ENCODE results near the gene CLDN22. TPM values are rescaled to one million over a fixed set of nuclear protein-coding genes. Genes with fewer than 3 reads are reported as not detected.

CLDN22 gene
- total RNA-seq, 1 experiment from 2014 or later: not detected

- Histone ChIP-seq H3K4me2 (ENCODE audit: low read length) (no peak overlapping the region), H3K79me2 (ENCODE audit: insufficient read depth, low read length) (no peaks in the 10 kb centered on the region), H3K9me3 (ENCODE audit: control insufficient read depth in 1 of 2, insufficient read depth in 1 of 2, low read depth in 1 of 2, low read length in 2 of 2) (no peaks in the 10 kb centered on the region), H3K4me3 (replicated peaks in 1 of 2; ENCODE audit: low read depth in 1 of 2, low read length in 2 of 2) (no peak overlapping the region), H3K4me1 (ENCODE audit: control insufficient read depth in 1 of 2, insufficient read depth in 2 of 2, low read length in 2 of 2) (peaks cover 0 to 12% of the 10 kb centered on the region in 2 experiments; a peak in 1 of 4 replicates), H4K20me1 (ENCODE audit: insufficient read depth) (no peaks in the 10 kb centered on the region), H3K36me3 (ENCODE audit: control insufficient read depth in 1 of 2, insufficient read depth in 2 of 2, low read length in 2 of 2) (no peaks in the 10 kb centered on the region), H3K9ac (ENCODE audit: low read length) (no peak overlapping the region), H3K9me2 (ENCODE audit: insufficient read depth) (no peaks in the 10 kb centered on the region), H2AFZ (ENCODE audit: low read depth, low read length, poor library complexity, severe bottlenecking) (no peak overlapping the region), H3K27me3 (ENCODE audit: insufficient read depth, low read length) (no peaks in the 10 kb centered on the region), H3K27ac (ENCODE audit: low read depth, low read length) (no peak overlapping the region)
- TF ChIP-seq ATF3 (IDR thresholded peaks at IDR 0.05) (no peak), ZFX (IDR thresholded peaks at IDR 0.05) (no peak), CEBPB (IDR thresholded peaks at IDR 0.05; ENCODE audit: low read depth) (no peak)
- ChIA-PET CTCF (no interaction called here), RAD21 (ENCODE audit: low non-redundant PET in 1 of 2, low total read pairs in 2 of 2, uncharacterized antibody in 2 of 2, unreplicated experiment in 2 of 2) (no interaction called here), POLR2A (no interaction called here)
- intact Hi-C loops (cut with micrococcal nuclease): no loop called here
- DNase-seq (ENCODE audit: low read depth, low spot score) (no peak), ATAC-seq (no peak)
- no TSS peak for BruUV-seq (replicated peaks)
Observed at GRCh38 chr4:183299464-183299863, 20.6 kb downstream of the CLDN22 start.

GRCh38 chr4:183297675-183298074 is 22.4 kb downstream of the CLDN22 start:
- H3K27me3 ChIP-seq (ENCODE audit: insufficient read depth, low read length): no peaks in the 10 kb centered on the region
- H2AFZ ChIP-seq (ENCODE audit: low read depth, low read length, poor library complexity, severe bottlenecking): no peak overlapping the region
- TF ChIP-seq ELF1 (IDR thresholded peaks at IDR 0.05; ENCODE audit: borderline replicate concordance, low read depth) (no peak), MAX (IDR thresholded peaks at IDR 0.05) (no peak), SIN3A (IDR thresholded peaks at IDR 0.05; ENCODE audit: low read depth) (no peak), POLR2A (IDR thresholded peaks at IDR 0.05; ENCODE audit: borderline replicate concordance, extremely low read depth, insufficient read depth, insufficient read length) (no peak), ZNF274 (IDR thresholded peaks at IDR 0.05; ENCODE audit: low read depth, low read length) (no peak)
- intact Hi-C loops (cut with micrococcal nuclease): no loop called here
- no TSS peak for BruUV-seq (replicated peaks)
- H3K79me2 ChIP-seq (ENCODE audit: insufficient read depth, low read length): no peaks in the 10 kb centered on the region
- no peak overlapping the region for H3K4me3 ChIP-seq (replicated peaks in 1 of 2; ENCODE audit: low read depth in 1 of 2, low read length in 2 of 2)
- no peaks in the 10 kb centered on the region for H3K36me3 ChIP-seq (ENCODE audit: control insufficient read depth in 1 of 2, insufficient read depth in 2 of 2, low read length in 2 of 2)
- no peak overlapping the region for H3K9ac ChIP-seq (ENCODE audit: low read length)
- DNase-seq (ENCODE audit: low read depth, low spot score) (no peak), ATAC-seq (no peak)
- no peak overlapping the region for H3K27ac ChIP-seq (ENCODE audit: low read depth, low read length)
- no peaks in the 10 kb centered on the region for H4K20me1 ChIP-seq (ENCODE audit: insufficient read depth)
- RAD21 ChIA-PET (ENCODE audit: low non-redundant PET in 1 of 2, low total read pairs in 2 of 2, uncharacterized antibody in 2 of 2, unreplicated experiment in 2 of 2): no interaction called here
- H3K9me2 ChIP-seq (ENCODE audit: insufficient read depth): no peaks in the 10 kb centered on the region
- POLR2A ChIA-PET: no interaction called here
- peaks cover 0 to 12% of the 10 kb centered on the region in 2 experiments; a peak in 1 of 4 replicates for H3K4me1 ChIP-seq (ENCODE audit: control insufficient read depth in 1 of 2, insufficient read depth in 2 of 2, low read length in 2 of 2)
- CTCF ChIA-PET: no interaction called here
- H3K9me3 ChIP-seq (ENCODE audit: control insufficient read depth in 1 of 2, insufficient read depth in 1 of 2, low read depth in 1 of 2, low read length in 2 of 2): no peaks in the 10 kb centered on the region
- H3K4me2 ChIP-seq (ENCODE audit: low read length): no peak overlapping the region
